ENCODE data around the gene LTBP4. TPM values are rescaled to one million over a fixed set of nuclear protein-coding genes. Genes with fewer than 3 reads are reported as not detected.

LTBP4 gene
- total and polyA plus RNA-seq, 2 of the 13 experiments (the other 11 are each of a cell fraction or from before 2014, with no cell fraction given), result 0.86 to 2.3 TPM

DNA sequence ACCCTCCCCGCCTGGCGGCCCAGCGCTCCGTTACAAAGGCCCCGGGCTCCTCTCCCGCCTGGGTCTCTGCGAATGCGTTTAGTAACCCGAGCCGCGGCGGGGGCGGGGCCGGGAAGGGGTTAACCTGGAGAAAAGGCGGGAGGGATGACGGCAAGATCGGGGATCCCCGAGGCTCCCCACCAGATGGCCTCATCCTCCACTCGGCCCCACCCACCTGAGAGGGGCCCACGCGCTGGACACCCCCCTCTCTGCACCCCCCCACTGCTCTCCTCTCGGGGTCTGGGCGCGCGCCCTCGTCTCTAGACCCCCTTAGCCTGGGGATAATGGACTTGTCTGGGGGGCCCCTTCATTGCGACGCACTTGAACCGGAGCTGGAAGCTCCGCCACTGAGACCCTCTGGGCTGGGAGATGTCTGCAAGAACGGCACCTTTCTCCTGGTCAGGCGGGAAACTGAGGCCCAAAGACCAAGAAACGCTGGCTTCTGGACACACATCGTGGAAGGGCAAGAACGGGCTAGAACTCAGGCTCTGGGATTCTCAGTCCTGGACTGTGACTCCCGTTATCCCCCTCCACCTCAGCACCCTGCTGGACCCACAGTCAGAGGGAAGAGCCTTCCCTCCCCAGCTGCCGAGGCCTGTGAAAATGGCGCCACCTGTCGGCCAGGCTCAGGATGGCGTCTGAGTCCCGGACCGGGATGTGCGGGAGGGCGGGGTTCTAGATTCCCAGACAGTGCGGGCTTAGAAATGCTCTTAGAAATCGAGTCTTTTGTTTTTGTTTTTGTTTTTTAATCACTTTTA lies 2.9 kb upstream of the LTBP4 start (continued):
- TF ChIP-seq, protein P1, sequence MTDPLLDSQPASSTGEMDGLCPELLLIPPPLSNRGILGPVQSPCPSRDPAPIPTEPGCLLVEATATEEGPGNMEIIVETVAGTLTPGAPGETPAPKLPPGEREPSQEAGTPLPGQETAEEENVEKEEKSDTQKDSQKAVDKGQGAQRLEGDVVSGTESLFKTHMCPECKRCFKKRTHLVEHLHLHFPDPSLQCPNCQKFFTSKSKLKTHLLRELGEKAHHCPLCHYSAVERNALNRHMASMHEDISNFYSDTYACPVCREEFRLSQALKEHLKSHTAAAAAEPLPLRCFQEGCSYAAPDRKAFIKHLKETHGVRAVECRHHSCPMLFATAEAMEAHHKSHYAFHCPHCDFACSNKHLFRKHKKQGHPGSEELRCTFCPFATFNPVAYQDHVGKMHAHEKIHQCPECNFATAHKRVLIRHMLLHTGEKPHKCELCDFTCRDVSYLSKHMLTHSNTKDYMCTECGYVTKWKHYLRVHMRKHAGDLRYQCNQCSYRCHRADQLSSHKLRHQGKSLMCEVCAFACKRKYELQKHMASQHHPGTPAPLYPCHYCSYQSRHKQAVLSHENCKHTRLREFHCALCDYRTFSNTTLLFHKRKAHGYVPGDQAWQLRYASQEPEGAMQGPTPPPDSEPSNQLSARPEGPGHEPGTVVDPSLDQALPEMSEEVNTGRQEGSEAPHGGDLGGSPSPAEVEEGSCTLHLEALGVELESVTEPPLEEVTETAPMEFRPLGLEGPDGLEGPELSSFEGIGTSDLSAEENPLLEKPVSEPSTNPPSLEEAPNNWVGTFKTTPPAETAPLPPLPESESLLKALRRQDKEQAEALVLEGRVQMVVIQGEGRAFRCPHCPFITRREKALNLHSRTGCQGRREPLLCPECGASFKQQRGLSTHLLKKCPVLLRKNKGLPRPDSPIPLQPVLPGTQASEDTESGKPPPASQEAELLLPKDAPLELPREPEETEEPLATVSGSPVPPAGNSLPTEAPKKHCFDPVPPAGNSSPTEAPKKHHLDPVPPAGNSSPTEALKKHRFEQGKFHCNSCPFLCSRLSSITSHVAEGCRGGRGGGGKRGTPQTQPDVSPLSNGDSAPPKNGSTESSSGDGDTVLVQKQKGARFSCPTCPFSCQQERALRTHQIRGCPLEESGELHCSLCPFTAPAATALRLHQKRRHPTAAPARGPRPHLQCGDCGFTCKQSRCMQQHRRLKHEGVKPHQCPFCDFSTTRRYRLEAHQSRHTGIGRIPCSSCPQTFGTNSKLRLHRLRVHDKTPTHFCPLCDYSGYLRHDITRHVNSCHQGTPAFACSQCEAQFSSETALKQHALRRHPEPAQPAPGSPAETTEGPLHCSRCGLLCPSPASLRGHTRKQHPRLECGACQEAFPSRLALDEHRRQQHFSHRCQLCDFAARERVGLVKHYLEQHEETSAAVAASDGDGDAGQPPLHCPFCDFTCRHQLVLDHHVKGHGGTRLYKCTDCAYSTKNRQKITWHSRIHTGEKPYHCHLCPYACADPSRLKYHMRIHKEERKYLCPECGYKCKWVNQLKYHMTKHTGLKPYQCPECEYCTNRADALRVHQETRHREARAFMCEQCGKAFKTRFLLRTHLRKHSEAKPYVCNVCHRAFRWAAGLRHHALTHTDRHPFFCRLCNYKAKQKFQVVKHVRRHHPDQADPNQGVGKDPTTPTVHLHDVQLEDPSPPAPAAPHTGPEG (CRISPR knock-in tag; IDR thresholded peaks at IDR 0.05), result peak; percentile 60; the same call in 1 of the 2 replicates
- 0 out of 2 replicates have a peak, but pooled peaks have one; percentile 40 for TF ChIP-seq HOXA5 (CRISPR knock-in tag; IDR thresholded peaks at IDR 0.05)
- TF ChIP-seq, protein P2, sequence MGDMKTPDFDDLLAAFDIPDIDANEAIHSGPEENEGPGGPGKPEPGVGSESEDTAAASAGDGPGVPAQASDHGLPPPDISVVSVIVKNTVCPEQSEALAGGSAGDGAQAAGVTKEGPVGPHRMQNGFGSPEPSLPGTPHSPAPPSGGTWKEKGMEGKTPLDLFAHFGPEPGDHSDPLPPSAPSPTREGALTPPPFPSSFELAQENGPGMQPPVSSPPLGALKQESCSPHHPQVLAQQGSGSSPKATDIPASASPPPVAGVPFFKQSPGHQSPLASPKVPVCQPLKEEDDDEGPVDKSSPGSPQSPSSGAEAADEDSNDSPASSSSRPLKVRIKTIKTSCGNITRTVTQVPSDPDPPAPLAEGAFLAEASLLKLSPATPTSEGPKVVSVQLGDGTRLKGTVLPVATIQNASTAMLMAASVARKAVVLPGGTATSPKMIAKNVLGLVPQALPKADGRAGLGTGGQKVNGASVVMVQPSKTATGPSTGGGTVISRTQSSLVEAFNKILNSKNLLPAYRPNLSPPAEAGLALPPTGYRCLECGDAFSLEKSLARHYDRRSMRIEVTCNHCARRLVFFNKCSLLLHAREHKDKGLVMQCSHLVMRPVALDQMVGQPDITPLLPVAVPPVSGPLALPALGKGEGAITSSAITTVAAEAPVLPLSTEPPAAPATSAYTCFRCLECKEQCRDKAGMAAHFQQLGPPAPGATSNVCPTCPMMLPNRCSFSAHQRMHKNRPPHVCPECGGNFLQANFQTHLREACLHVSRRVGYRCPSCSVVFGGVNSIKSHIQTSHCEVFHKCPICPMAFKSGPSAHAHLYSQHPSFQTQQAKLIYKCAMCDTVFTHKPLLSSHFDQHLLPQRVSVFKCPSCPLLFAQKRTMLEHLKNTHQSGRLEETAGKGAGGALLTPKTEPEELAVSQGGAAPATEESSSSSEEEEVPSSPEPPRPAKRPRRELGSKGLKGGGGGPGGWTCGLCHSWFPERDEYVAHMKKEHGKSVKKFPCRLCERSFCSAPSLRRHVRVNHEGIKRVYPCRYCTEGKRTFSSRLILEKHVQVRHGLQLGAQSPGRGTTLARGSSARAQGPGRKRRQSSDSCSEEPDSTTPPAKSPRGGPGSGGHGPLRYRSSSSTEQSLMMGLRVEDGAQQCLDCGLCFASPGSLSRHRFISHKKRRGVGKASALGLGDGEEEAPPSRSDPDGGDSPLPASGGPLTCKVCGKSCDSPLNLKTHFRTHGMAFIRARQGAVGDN (CRISPR knock-in tag; IDR thresholded peaks at IDR 0.05), result peak; percentile 32; the same call in 1 of the 2 replicates
- TF ChIP-seq SNRNP70 (IDR thresholded peaks at IDR 0.05; ENCODE audit: low read depth, low read length), result no peak
- peak; percentile 82 for TF ChIP-seq XRCC5 (optimal IDR thresholded peaks at IDR 0.05; ENCODE audit: low read length)
- TF ChIP-seq TEAD3 (CRISPR knock-in tag; optimal IDR thresholded peaks at IDR 0.05; ENCODE audit: borderline replicate concordance), result peak; percentile 23
- no peak for TF ChIP-seq SOX13 (IDR thresholded peaks at IDR 0.05)
- no peak for TF ChIP-seq SOX13 (CRISPR knock-in tag; conservative IDR thresholded peaks at IDR 0.05 in 1 of 2, IDR thresholded peaks at IDR 0.05 in 1 of 2)
- TF ChIP-seq ELF3 (CRISPR knock-in tag; IDR thresholded peaks at IDR 0.05), result peak; percentile 20; the same call in 1 of the 2 replicates
- 0 out of 2 replicates have a peak, but pooled peaks have one; percentile 25 for TF ChIP-seq ZFY (CRISPR knock-in tag; IDR thresholded peaks at IDR 0.05)
- TF ChIP-seq, protein P3, sequence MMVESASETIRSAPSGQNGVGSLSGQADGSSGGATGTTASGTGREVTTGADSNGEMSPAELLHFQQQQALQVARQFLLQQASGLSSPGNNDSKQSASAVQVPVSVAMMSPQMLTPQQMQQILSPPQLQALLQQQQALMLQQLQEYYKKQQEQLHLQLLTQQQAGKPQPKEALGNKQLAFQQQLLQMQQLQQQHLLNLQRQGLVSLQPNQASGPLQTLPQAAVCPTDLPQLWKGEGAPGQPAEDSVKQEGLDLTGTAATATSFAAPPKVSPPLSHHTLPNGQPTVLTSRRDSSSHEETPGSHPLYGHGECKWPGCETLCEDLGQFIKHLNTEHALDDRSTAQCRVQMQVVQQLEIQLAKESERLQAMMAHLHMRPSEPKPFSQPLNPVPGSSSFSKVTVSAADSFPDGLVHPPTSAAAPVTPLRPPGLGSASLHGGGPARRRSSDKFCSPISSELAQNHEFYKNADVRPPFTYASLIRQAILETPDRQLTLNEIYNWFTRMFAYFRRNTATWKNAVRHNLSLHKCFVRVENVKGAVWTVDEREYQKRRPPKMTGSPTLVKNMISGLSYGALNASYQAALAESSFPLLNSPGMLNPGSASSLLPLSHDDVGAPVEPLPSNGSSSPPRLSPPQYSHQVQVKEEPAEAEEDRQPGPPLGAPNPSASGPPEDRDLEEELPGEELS (CRISPR knock-in tag; IDR thresholded peaks at IDR 0.05), result no peak
- TF ChIP-seq RAD21 (CRISPR knock-in tag; IDR thresholded peaks at IDR 0.05), result peak; percentile 89
- TF ChIP-seq ZNF788 (CRISPR knock-in tag; IDR thresholded peaks at IDR 0.05; ENCODE audit: borderline replicate concordance), result no peak
- TF ChIP-seq RXRB (CRISPR knock-in tag; IDR thresholded peaks at IDR 0.05; ENCODE audit: borderline replicate concordance), result peak; percentile 35; the same call in 1 of the 2 replicates
- 0 out of 2 replicates have a peak, but pooled peaks have one; percentile 20 for TF ChIP-seq SAP130 (CRISPR knock-in tag; IDR thresholded peaks at IDR 0.05; ENCODE audit: low read depth)
- TF ChIP-seq SMC3 (IDR thresholded peaks at IDR 0.05; ENCODE audit: low read length), result peak; percentile 44; the same call in 1 of the 2 replicates

Measured in HepG2 (cell line).